Parathyroid adenoma (tissue), 2 donors: ENCODE results near the gene NCOR1.

Experiments used
- H2AFZ ChIP-seq: fragments of 300-600 bp; sonication (generic); one replicate; pipeline ENCODE4 v1.7.0; 2017; ENCODE audit warnings: antibody characterized with exemption, mild to moderate bottlenecking
- H3K27ac ChIP-seq: fragments of 300-600 bp; sonication (generic); one replicate; pipeline ENCODE4 v1.7.0; 2017
- H3K27me3 ChIP-seq: fragments of 300-600 bp; sonication (generic); one replicate; pipeline ENCODE4 v1.7.0; 2017; ENCODE audit warnings: low read length; ENCODE audit not compliant: control insufficient read depth, insufficient read depth
- H3K36me3 ChIP-seq: fragments of 300-600 bp; sonication (generic); one replicate; pipeline ENCODE4 v1.7.0; 2017; ENCODE audit warnings: low read length; ENCODE audit not compliant: control insufficient read depth, insufficient read depth
- H3K4me1 ChIP-seq: fragments of 300-600 bp; sonication (generic); one replicate; pipeline ENCODE4 v1.7.0; 2017; ENCODE audit warnings: control low read depth
- H3K4me2 ChIP-seq: fragments of 300-600 bp; sonication (generic); one replicate; pipeline ENCODE4 v1.7.0; 2017; ENCODE audit warnings: low read length
- H3K4me3 ChIP-seq: fragments of 300-600 bp; sonication (generic); one replicate; pipeline ENCODE4 v1.7.0; 2017; ENCODE audit warnings: low read depth, low read length
- H3K79me2 ChIP-seq: fragments of 300-600 bp; sonication (generic); one replicate; pipeline ENCODE4 v1.7.0; 2017; ENCODE audit warnings: control low read depth
- H3K9ac ChIP-seq: fragments of 300-600 bp; sonication (generic); one replicate; pipeline ENCODE4 v1.7.0; 2017; ENCODE audit warnings: mild to moderate bottlenecking
- H3K9me3 ChIP-seq: fragments of 300-600 bp; sonication (generic); one replicate; pipeline ENCODE4 v1.7.0; 2017; ENCODE audit warnings: low read length; ENCODE audit not compliant: control insufficient read depth
- TF ChIP-seq, protein P1 (sequence below): fragments of 300-600 bp; sonication (generic); IDR thresholded peaks from one replicate; pipeline ENCODE4 v1.7.0; 2017; ENCODE audit warnings: antibody characterized with exemption, mild to moderate bottlenecking
- donor health status: primary hyperparathyroidism.

Gene NCOR1

DNA sequence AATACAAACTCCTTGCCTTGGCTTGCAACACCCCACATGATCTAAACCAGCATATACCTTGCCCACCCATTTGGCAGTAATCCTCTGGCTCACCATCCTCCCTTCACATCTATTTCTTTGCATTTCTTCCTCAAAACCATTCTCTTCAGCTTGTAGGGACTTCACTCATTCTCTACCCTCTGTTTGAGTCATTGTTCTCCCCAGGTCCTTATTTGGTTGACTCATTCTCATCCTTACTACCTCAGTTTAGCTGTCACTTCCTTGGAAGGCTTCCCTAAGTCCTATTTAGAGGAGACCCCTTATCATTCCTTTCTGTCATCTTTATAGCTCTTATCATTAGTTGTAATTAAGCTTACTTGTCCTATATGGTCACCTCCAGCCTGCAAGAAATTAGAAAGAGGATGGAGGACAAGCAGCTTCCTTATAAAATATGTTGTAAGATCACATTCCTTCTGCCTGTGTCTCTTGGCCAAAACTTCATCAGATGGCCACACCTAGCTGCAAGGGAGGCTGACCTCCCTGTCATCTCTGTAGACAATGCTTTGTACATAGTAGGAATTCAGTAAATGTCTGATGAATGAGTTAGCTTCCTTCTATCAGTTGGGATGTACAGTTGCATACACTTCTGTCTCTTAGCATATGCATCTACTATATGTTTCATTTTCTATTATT, 214.0 kb downstream of the NCOR1 start:
- Histone ChIP-seq H3K4me2 (peak overlapping the region; percentile 96), H2AFZ (no peak overlapping the region), H3K27ac (no peak overlapping the region), H3K9ac (no peak overlapping the region), H3K36me3 (no peaks in the 10 kb centered on the region), H3K4me3 (peak overlapping the region; percentile 82), H3K4me1 (no peaks in the 10 kb centered on the region), H3K79me2 (peaks cover 20% of the 10 kb centered on the region), H3K9me3 (no peaks in the 10 kb centered on the region), H3K27me3 (no peaks in the 10 kb centered on the region)
- TF ChIP-seq, protein P1, sequence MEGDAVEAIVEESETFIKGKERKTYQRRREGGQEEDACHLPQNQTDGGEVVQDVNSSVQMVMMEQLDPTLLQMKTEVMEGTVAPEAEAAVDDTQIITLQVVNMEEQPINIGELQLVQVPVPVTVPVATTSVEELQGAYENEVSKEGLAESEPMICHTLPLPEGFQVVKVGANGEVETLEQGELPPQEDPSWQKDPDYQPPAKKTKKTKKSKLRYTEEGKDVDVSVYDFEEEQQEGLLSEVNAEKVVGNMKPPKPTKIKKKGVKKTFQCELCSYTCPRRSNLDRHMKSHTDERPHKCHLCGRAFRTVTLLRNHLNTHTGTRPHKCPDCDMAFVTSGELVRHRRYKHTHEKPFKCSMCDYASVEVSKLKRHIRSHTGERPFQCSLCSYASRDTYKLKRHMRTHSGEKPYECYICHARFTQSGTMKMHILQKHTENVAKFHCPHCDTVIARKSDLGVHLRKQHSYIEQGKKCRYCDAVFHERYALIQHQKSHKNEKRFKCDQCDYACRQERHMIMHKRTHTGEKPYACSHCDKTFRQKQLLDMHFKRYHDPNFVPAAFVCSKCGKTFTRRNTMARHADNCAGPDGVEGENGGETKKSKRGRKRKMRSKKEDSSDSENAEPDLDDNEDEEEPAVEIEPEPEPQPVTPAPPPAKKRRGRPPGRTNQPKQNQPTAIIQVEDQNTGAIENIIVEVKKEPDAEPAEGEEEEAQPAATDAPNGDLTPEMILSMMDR, result no peak

DNA sequence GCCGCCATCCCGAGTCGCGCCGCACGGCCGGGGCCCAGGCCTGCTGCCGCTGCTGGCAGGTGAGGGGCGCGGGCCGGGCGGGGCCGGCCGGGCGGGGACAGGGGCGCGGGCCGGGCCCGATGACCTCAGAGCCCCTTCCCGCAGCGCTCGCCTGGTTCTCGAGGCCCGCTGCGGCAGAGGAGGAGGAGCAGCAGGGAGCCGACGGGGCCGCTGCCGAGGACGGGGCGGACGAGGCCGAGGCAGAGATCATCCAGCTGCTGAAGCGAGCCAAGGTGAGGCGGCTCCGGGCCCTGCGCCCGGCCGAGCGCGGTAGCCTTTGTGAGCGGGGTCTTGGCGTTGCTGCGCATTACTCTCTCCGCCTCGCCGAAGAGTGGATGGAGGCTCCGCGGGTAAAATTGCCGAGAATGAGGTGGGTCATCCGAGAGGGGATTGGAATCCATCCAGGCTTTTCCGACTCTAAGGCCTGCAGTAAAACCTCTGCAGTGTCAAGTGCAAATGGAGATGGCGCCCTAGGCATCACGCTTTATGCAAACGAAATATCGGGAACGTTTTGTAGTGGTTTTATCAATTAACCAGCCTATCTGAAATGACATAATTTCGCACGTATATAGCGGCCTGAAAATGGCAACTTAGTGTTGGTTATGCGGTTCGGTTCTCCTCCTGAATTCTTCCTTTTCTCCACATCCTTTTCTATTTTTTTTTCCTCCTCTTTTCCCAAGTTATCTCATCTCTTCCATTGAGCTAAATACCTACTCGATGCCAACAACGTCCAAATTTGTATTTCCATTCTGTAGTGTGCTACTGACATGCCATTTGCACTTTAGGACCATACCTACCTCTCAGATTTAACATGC, 215.1 kb downstream of the NCOR1 start:
- peak overlapping the region; percentile 96 for H3K4me2 ChIP-seq
- H3K27ac ChIP-seq, result peak overlapping the region; percentile 73
- H3K4me1 ChIP-seq, result no peaks in the 10 kb centered on the region

DNA sequence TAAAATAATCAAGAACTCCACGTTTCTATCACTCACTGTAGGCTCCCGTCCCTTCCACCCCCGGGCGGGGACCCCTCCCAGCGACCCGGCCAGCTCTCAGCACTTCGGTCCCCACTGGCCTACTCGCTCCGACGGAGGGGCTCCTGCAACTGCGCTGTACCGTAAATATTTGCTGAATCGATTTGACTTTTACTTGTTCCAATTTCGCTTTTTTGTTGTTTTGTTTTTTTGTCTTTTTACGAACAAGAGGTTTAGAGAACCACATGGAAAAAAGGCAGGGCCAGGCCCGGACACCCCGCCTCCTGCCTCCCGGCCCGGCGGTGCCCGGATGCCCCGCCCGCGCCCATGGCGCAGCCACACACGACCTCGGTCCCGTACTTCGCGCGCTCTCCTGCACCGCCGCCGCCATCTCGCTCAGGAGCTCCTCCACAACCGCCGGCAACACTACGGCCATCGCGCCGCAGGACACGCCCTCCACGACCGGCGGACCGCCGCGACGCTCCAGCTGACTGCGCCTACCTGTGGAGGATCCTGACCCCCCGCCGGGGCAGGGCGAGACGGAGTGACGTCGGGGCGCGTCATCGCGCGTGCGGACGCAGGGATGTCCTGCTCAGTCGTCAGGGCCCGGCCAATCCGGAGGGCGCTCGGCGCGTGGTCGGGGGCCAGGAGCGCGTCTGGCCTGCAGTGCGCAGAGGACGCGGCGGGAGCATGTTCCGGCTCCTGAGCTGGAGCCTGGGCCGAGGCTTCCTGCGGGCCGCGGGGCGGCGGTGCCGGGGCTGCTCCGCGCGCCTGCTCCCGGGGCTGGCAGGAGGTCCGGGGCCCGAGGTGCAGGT, 216.0 kb downstream of the NCOR1 start, which contains the start of the genes TTC19 and ZSWIM7:
TSS of gene TTC19 (plus strand) at position 684 of the 833 bp plus-strand sequence. CDS start at position 709, 25 bp downstream.
TSS of gene ZSWIM7 (minus strand) at position 564 of the 833 bp plus-strand sequence. CDS start at position 454, 110 bp downstream.
- H3K4me3 ChIP-seq, result peak within 1 kb of the TSS; percentile 82
- no peaks in the 10 kb centered on the region for H3K36me3 ChIP-seq
- no peaks in the 10 kb centered on the region for H3K27me3 ChIP-seq
- H2AFZ ChIP-seq, result peak within 1 kb of the TSS; percentile 91
- H3K27ac ChIP-seq, result peak within 1 kb of the TSS; percentile 89
- no peaks in the 10 kb centered on the region for H3K4me1 ChIP-seq
- peak within 1 kb of the TSS; percentile 98 for H3K4me2 ChIP-seq
- no peaks in the 10 kb centered on the region for H3K9me3 ChIP-seq
- TF ChIP-seq, protein P1, result peak; percentile 21
- H3K9ac ChIP-seq, result peak within 1 kb of the TSS; percentile 79
- peaks cover 17% of the 10 kb centered on the region for H3K79me2 ChIP-seq

More for the DNA sequence above, 215.1 kb downstream of the NCOR1 start:
- Histone ChIP-seq H2AFZ (peak overlapping the region; percentile 81), H3K79me2 (peaks cover 20% of the 10 kb centered on the region), H3K4me3 (peak overlapping the region; percentile 82), H3K27me3 (no peaks in the 10 kb centered on the region), H3K9me3 (no peaks in the 10 kb centered on the region), H3K9ac (peak overlapping the region; percentile 79), H3K36me3 (no peaks in the 10 kb centered on the region)
- TF ChIP-seq, protein P1, result no peak

DNA sequence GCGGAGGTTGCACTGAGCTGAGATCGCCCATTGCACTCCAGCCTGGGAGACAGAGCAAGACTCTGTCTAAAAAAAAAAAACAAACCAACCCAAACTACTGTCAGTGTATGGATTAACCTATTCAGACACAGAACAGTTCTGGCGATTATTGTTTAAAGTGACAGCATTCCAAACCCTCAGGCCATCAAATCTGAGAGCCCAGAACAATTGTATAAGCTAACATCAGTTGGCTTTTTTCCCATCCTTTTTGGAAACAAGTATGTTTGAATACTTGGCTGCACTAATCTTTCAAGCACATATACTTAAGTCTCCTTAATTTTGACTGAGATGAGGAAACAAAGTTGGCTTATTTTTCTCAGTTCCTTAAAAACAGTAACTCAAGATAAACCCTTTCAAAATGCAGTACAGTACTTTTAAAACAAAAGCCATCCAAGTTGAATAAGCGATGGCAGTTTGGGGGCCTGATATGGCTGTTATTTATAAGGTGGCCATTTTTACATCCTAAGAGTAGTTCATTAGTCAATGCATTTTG, 217.2 kb downstream of the NCOR1 start:
- no peaks in the 10 kb centered on the region for H3K36me3 ChIP-seq
- no peaks in the 10 kb centered on the region for H3K4me1 ChIP-seq
- no peak overlapping the region for H3K27ac ChIP-seq

More for the DNA sequence above, 217.2 kb downstream of the NCOR1 start:
- Histone ChIP-seq H3K9me3 (no peaks in the 10 kb centered on the region), H3K27me3 (no peaks in the 10 kb centered on the region), H3K4me3 (no peak overlapping the region), H3K4me2 (no peak overlapping the region), H2AFZ (no peak overlapping the region), H3K9ac (no peak overlapping the region), H3K79me2 (peaks cover 17% of the 10 kb centered on the region)
- TF ChIP-seq, protein P1, result no peak
